Activated T-cell treated with anti-CD3 and anti-CD28 coated beads for 4 hours (primary cell): ENCODE data around the gene ASNSD1.
"Not testable (repeated sequence)": the region's sequence is repeated elsewhere in the genome, so short reads cannot be mapped to it uniquely, and the experiment has no call there.

Experiments used
- DNase-seq: peaks from one replicate; pipeline ENCODE4 v3.0.0-alpha.2; 2020

Gene ASNSD1

DNA sequence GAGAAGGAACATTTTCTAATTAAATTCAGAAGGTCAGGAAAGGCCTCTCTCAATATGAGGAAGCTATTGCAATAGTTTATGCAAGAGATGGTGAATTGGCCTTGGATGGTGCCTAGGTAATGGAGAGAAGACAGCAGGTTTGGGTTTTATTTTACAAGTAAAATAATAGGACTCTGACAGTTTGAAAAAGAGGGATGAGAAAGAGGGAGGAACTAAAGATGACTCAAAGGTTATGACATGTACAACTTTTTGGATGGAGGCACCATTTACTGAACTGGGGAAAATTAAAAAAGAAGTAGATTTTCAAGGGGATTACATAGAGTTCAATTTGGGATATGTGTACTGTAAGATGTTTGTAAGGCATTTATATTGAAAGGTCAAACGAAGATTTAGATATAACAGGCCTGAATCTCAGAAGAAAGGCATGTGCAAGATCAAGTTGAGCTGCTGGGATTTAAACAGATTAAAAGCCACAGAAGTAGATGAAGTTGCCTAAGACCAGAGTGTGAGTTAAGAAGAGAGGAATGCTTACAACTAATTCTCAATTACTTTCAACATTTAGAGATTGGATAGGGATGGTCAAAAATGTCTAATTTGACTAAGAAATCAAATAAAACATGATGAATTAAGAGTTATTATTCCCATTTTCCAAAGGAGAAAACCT is 12.3 kb upstream of the ASNSD1 start:
- no peak for DNase-seq

DNA sequence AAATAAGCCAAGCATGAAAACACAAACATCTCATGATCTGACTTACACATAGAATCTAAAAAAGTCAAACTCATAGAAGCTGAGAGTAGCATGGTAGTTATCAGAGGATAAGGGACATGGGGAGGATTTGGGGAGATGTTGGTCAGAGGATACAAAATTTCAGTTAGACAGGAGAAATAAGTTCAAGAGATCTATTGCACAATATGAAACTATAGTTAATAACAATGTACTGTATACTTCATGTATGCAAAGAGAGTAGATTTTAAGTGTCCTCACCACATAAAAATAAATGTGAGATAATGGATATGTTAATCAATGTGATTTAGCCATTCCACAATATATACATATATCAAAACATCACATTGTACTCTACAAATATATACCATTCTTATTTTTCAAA is 10.0 kb upstream of the ASNSD1 start:
- DNase-seq: no peak

DNA sequence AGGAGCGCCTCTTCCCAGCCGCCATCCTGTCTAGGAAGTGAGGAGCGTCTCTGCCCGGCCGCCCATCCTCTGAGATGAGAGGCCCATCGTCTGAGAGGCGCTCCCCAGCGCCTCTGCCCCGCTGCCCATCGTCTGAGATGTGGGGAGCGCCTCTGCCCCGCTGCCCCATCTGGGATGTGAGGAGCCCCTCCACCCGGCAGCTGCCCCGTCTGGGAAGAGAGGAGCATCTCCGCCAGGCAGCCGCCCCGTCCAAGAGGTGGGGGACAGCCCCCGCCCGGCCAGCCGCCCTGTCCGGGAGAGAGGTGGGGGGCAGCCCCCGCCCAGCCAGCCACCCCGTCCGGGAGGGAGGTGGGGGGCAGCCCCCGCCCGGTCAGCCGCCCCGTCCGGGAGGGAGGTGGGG is 7.8 kb upstream of the ASNSD1 start:
- not testable (repeated sequence) for DNase-seq

DNA sequence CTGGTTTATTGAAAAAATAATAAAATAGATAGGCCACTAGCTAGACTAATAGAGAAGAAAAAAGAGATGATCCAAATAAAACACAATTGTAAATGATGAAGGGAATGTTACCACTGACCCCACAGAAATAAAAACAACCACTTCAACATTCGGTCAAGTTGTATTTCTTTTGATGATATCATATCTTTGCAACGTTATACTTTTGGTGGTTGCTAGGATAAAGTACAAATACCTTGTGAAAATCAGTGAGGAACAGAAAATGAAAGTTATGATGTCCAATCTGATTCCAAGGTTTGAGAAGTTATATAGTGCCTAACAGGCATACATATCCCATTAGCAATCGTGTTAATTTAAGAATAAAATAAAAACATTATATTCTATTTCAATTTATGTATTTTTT is 6.6 kb upstream of the ASNSD1 start:
- DNase-seq: no peak

DNA sequence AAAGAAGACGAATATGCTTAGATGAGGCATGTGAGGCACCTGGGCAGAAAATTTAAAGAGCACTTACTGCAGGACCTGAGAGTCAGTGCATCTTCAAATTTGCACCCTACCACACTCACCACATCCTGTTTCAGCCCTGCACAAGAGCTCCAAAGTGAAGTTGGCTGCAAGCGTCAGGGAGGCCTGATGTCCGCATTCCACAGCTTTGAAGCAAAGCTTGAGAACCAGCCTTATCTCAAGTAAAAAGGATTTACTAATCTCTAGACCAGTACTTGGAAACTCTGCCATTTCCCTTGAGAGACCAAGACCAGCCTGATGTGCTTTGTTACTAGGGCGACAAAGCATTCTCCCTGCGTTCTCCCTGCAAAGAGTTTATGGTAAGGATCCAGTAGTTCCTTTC is 3.4 kb upstream of the ASNSD1 start:
- DNase-seq: no peak

DNA sequence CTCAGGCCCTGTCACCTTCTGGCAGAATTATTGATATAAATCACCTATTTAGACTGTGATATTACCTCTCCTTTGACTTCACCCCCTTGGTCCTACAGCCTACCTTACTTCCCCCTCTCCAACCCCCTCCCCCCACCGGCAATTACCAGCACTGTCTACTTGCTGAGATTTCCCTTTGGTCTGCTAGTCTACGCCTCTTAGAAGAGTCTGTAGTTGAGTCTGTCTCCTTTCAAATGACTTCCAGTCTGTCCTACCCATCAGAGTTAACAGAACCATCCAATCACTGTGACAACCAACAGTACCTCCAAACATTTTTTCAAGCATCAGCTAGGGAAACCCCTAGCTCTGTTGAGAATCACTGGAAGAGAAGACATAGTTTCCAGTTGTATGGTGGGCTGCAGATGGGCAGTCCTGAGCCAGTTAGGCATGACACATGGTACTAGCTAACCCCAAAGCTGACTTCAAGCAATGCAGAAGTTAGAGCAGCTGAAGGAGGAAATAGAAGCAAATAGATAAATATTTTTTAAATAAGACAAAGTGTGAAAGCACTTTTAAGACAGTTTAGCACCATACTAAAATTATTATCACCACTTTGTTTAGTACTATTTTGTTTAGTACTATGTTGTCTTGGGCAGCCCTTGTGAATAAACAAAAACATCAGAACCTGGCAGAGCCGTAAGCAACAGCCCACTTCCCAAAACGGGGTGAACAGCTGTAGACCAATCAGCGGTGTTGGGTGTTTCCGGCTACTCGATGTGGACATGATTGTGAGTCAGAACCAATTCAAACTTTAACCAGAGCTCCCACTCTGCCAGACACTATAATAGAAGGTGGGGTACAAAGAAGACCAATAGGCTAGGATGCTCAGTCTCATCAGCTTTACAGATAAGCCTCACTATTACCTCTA is 2.7 kb upstream of the ASNSD1 start:
- no peak for DNase-seq

DNA sequence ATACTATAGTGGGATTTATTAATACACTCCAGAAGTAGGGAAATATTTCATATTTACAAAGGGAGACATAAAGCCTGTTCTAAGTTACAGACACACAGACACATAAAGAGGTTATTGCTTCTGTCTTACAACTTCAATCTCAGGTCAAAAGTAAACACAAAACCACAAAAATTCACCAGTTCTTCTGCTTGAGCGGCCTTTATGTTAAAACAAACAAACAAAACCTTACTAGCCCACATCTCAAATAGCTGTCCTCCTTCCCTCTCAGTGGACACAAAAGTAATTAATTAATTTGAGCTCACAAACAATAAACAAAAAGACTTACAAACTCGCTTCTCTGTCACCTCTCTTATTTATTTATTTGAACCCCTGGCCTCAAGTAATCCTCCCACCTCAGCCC is 1.5 kb upstream of the ASNSD1 start:
- DNase-seq: no peak

DNA sequence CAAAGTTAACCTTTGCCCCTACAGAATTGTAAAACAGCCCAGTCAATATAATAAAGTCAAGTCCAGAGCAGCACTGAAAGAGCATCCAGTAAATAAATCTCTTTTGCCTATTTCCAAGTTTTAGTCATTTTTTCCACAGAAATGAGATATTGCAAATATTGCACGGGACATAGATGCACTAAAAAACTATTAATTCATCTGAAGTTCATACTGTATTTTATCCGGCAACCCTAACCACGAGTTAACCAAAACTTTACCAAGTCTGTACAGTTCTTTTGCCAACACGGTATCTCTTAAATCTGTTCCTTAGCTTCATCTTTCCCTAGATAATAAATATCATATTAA is 484 bp upstream of the ASNSD1 start:
- DNase-seq: no peak

DNA sequence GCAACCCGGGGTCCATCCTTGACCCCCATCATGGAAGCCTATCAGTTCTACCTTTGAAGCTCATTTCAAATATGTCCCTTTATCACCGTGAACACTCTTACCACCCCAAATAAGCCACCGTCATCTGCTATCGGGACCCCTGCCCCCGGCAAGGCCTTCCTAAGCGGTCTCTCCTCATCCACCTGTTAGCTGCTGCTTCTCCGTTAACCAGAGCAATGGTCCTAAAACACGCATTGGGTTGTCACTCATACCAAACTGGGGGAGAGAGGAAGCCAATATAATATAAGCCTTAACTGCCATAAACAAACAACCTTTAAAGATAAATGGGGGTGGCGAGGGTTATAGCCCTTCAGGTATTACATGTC is 680 bp downstream of the ASNSD1 start:
- DNase-seq: no peak

DNA sequence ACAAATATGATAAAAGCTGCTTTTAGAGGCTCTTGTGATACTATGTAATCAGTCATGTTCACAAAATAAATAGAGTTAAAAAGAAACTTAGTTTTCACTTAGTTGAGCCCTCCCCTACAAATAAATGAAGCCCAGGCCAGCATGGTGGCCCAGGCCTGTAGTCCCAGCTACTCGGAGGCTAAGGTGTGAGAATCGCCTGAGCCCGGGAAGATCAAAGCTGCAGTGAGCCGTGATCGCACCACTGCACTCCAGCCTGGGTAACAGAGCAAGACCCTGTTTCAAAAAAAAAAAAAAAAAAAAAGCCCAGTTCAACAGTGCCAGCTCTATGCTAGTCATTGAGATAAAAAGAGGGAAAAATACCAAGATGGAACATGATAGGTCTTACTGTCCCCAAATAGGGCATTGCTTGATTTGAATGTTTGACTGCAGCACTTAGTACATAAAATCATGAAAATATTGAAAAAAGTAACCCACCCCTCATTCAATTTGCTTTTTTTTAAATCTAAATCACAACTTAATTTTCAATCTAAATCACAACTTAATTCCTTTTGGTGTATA is 1.5 kb downstream of the ASNSD1 start:
- no peak for DNase-seq

DNA sequence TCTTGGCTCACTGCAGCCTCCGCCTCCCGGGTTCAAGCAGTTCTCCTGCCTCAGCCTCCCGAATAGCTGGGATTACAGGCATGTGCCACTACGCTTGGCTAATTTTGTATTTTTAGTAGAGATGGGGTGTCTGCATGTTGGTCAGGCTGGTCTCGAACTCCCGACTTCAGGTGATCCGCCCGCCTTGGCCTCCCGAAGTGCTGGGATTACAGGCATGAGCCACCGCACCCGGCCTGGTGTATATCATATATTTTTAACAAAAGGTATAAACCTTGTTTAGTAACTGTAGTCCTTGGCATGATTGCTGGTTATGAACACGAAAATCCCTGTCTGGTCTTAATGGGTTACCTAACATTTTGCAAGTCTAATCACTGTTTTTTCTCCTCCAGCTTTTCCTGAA is 2.1 kb downstream of the ASNSD1 start:
- DNase-seq: not testable (repeated sequence)

DNA sequence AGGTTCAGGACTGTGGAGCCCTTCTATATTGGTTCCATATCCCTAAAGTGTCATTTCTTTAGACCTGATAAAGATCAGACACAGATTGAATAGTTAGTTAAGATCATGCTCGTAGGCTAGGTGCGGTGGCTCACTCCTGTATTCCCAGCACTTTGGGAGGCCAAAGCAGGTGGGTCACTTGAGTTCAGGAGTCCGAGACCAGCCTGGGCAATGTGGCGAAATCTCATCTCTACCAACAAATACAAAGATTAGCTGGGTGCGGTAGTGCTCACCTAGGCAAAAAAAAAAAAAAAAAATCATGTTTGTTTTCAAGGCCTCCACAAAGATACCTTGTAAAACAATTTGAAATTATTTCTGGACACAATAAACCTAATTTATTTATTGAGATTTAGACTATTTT is 8.7 kb downstream of the ASNSD1 start:
- DNase-seq: no peak

DNA sequence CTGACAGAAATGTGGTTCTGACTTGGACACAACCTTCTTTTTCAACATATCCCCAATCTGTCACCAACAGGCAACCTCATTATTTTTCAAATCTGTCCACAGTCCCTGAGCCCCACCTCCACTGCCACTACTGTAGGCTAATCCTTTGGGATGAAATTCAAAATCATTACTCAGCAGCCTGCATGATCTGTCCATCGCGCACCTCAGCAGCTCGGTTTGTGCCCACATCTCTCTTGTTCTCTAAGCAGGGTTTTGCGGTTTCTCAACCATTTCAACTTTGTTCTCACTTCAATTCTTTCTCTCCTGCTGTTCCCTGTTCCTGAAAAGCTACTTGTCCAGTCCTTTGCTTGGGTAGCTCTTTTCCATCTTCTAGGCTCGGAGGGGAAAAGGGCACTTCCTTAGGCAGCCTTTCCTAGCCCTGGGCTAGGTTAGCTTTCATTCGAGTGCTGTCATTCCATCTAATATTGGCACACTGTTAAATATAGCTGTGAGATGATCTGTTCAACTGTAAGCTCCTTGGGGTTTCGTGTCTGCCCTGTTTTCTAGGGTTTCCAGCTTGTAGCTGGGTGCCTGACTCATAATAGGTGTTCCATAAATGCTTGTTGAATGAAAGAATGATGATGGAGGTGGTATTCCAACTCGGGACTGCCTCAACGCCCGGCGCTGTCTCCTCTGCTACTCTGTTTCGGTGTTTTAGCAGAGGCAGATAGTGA is 12.6 kb downstream of the ASNSD1 start:
- no peak for DNase-seq

DNA sequence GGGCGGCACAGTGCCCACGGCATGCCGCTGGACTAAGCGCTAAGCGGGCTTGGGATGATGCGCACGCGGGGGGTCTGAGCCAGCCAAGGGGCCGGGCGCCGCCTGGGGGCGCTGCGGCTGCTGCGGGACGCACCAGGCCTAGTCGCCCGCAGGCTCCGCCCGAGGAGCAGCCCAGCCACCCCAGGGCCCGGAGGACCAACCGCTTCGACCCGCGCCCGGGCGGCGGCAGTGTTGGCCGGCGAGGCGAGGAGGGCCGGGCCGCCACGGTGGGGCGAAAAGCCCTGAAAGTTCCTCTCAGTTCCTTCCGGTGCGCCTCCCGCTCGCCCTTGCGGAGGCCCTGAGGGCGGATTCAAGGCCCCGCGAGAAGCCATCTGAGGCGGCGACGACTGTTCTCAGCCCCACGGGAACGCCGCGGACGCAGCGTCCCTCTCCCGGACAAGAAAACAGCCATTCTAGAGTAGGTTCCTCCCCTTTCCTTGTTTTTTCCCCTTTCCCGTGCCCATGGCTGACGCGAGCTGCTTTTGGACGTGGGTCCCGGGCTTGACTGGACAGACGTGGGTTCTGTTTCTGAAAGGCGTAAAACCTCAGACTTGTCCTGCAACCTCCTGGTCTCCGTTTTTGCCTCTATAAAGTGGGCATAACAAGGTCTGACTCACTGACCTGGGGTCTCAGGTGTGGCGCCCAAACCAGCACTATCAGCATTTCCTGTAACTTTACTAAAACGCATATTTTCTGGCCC is 13.3 kb downstream of the ASNSD1 start, which contains the start of gene ANKAR:
TSS of gene ANKAR (plus strand) at position 297 of the 739 bp plus-strand sequence. CDS start 1,821 bp downstream, outside the sequence.
- peak; percentile 67 for DNase-seq

DNA sequence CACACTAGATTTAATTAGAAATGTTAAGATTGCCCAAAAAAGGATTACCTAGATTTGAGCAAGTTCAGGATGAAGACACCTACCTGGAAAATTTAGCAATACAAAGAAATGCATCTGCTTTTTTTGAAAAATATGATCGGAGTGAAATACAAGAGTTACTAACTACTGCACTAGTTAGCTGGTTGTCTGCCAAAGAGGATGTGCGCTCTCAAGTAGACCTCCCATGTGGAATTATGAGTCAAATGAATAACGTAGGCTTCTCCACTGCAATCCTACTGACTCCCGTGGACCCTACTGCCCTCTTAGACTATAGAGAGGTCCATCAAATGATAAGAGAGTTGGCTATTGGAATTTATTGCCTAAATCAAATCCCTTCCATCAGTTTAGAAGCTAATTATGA is 15.2 kb downstream of the ASNSD1 start:
- no peak for DNase-seq

DNA sequence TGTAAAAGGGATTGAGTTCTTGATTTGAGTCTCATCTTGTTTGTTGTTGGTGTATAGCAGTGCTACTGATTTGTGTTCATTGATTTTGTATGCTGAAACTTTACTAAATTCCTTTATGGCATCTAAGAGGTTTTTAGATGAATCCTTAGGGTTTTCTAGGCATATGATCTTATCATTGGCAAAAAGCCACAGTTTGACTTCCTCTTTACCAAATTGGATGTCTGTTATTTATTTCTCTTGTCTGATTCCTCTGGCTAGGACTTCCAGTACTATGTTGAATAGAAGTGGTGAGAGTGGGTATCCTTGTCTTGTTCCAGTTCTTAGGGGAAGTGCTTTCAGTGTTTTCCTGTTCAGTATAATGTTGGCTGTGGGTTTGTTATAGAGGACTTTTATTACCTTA is 18.0 kb downstream of the ASNSD1 start:
- no peak for DNase-seq

DNA sequence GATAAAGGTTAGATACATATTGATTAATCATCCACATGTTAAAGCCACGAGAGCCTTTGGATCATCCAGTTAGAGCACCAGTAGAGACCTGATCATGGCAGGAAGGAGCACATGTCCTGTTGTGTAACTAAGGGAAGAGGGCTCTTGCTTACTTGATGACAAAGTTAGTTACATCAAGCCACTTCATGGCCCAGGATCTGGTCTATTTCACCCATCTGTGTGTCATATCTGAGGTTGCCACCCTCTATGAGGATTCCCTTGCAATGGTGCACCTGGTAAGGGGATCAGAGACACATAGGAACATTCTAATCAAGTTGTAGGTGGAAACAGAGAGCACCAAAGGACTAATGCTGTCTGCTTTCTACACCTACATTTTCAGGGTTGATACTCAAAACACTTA is 19.9 kb downstream of the ASNSD1 start:
- no peak for DNase-seq

DNA sequence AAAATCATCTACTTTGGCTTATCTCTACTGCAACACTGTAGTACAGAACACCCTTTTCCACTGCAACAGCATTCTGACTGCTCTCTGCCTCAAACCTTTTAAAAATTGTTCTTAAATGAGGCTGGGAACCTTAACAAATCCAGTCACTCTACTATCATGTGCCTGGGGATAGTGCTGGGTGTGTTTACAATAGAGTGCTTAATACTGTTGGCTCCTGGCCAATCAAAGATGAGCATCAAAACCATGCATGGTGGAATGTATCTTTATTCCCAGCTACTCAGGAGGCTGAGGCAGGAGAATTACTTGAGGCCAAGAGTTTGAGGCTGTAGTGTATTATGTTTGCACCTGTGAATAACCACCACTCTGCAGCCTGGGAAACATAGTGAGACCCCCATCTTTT is 20.6 kb downstream of the ASNSD1 start:
- DNase-seq: no peak

DNA sequence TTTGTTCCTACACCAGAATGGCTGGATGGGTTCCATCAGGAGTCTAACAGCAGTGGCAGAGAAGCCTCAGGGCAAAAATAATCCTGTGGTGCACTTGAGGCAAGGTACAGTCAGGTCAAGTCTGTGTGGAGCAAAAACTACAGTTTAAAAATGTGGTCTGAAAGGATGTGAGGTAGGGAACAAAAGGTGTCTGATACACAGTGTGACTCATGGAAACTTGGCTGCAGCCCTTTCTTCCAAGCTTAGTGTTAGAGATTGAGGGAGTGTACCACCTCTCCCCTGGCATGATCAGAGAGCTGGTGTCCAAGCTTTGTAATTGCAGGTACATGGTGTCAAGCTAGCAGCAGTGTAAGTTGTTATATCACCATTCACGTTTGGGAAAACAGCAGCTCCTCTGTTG is 22.1 kb downstream of the ASNSD1 start:
- no peak for DNase-seq

DNA sequence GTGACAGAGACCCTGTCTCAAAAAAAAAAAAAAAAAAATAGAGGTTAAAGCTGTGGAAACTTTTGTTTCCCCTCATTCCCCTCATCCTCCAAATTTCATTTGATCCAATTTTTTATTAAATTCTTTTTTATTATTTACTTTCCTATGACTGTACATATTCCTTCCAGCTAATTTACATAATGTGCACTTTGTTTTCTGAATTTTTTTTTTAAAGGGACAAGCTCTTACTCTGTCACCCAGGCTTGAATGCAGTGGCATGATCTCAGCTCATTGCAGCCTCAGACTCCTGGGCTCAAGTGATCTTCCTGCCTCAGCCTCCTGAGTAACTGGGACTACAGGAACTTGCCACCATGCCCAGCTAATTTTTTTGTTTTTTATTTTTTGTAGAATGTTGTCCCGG is 23.6 kb downstream of the ASNSD1 start:
- no peak for DNase-seq

DNA sequence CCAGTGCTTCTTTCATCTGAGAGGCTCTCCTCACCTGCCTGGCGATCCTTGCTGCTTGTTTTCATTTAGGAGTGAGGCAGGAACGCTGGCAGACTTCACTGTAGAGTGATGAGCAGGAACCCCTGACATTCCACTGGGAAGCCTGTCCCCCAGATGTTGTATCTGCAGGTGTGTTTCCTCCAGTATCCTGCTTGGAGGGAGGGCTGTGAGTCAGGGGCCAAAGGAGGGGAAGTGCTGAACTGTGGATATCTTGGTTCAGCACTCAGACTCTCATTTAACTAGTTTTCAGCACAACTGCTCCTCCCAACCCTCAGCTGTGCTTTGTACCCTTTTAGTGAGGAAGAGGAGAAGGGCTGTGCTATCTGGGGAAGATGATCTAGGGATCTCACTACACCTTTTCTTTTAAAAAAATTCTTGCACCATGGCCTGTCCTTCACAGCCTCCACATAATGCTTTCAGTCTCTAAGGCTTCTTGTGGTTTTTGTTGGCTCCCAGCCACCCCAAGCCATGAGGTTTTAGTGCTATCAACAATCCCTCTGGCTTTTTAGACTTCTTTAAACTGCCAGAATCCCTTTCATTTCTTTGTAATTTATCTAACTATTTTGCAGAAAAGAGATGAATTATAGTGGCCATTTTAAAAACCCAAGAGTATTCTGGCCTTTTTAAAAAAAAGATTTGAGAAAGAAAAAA is 24.4 kb downstream of the ASNSD1 start:
- DNase-seq: no peak

DNA sequence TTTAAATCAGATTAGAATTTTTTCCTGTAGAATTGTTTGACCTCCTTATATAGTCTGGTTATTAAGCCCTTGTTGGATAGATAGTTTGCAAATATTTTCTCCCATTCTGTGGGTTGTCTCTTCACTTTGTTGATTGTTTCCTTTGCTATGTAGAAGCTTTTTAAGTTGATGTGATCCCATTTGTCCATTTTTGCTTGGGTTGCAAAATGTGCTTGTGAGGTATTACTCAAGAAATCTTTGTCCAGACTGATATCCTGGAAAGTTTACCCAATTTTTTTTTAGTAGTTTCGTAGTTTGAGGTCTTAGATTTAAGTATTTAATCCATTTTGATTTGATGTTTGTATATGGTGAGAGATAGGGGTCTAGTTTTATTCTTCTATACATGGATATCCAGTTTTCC is 26.5 kb downstream of the ASNSD1 start:
- DNase-seq: not testable (repeated sequence)
